ENCODE results near the gene ZNF888.
"Not testable (repeated sequence)": the region's sequence is repeated elsewhere in the genome, so short reads cannot be mapped to it uniquely, and the experiment has no call there.

Gene ZNF888

DNA sequence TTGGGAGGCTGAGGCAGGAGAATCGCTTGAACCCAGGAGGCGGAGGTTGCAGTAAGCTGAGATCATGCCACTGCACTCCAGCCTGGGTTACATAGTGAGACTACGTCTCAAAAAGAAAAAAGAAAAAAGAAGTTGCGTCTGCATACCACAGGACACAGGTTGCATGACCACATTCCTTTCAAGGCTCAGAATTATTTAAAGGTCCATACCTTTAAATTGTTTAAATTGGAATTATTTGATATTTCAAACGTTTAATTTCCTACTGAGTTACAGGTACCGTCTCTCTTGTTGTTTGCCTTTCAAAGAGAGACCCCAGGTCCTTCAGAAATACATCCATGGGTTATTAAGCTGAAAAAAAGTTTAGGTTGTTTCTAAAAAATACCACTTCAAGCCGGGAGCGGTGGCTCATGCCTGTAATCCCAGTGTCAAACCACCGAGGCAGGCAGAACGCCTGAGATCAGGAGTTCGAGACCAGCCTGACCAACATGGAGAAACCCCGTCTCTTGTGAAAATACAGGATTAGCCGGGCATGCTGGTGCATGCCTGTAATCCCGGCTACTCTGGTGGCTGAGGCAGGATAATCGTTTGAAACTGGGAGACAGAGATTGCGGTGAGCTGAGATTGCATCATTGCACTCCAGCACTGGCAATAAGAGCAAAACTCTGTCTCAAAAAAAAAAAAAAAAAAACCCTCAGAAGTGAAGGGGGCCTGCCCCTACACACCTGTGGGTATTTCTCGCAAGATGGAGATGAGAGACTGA lies 20.8 kb upstream of the ZNF888 start:
- DNase-seq (ENCODE audit: low read depth) = no peak
- TF ChIP-seq, protein P1, sequence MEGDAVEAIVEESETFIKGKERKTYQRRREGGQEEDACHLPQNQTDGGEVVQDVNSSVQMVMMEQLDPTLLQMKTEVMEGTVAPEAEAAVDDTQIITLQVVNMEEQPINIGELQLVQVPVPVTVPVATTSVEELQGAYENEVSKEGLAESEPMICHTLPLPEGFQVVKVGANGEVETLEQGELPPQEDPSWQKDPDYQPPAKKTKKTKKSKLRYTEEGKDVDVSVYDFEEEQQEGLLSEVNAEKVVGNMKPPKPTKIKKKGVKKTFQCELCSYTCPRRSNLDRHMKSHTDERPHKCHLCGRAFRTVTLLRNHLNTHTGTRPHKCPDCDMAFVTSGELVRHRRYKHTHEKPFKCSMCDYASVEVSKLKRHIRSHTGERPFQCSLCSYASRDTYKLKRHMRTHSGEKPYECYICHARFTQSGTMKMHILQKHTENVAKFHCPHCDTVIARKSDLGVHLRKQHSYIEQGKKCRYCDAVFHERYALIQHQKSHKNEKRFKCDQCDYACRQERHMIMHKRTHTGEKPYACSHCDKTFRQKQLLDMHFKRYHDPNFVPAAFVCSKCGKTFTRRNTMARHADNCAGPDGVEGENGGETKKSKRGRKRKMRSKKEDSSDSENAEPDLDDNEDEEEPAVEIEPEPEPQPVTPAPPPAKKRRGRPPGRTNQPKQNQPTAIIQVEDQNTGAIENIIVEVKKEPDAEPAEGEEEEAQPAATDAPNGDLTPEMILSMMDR (IDR thresholded peaks at IDR 0.05; ENCODE audit: control insufficient read depth, insufficient read depth, low read depth, low read length, missing control alignments) = no peak
- no peak overlapping the region for H3K4me3 ChIP-seq (ENCODE audit: control insufficient read depth, low read depth, low read length)

DNA sequence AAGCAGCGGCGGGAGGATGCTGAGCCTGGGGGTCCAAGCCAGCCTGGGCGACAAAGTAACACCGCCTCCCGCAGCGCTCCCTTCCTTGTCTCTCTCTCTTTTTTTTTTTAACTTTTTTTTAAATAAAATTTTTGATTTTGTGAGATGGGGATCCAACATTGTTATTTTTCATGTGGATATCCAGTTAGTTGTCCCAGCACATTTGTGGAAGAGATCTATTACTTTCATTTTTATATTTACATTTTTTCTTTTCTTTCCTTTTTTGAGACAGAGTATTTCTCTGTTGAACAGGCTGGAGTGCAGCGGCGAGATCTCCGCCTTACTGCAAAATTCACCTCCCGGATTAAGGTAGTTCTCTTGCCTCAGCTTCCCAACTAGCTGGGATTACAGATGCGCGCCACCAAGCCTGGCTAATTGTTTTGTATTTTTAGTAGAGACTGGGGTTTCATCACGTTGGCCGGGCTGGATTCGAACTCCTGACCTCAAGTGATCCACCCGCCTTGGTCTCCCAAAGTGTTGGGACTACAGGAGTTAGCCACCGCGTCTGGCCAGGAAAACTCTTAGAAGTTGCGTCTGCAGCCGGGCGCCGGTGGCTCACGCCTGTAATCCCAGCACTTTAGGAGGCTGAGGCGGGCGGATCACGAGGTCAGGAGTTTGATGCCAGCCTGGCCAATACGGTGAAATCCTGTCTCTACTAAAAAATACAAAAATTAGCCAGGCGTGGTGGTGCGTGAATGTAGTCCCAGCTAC lies 20.1 kb upstream of the ZNF888 start:
- DNase-seq (ENCODE audit: low read depth) = no peak
- peak overlapping the region; percentile 53 for H3K4me3 ChIP-seq (ENCODE audit: control insufficient read depth, low read depth, low read length)
- TF ChIP-seq, protein P1 (IDR thresholded peaks at IDR 0.05; ENCODE audit: control insufficient read depth, insufficient read depth, low read depth, low read length, missing control alignments) = no peak

DNA sequence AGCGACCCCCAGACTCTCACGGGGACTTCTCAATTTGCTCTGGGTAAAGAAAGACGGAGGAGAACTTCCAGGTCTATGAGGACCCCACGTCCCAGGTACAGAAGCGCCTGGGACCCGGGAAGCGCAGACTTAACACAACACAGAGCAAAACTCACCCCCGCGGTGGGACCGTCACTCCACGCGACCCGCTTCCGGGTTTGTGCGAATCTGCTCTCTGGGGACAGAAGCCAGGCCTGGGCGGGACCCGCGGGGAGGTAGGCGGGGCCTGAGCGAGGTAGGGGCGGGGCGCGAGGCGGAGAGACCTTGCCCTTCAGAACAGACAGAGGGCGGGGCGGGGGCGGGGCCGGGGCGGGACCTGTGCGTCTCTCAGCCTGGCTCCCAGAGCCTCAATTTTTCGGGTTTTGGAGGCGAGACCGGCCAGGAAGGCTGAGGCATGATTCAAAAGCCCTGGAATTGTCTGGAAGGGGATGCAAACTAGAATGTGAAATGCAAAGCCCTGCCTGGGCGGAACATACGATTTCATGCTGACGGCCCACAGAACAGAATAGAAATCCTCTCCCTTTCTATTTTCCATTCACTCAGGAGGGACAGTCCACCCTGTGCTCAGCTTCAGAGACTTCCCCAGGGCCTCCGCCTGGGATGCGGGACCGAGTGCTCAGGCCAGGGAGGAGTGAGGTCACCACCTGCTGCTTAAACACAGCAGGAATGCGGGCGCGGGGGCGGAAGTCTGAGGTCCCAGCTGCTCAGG lies 19.3 kb upstream of the ZNF888 start:
- DNase-seq (ENCODE audit: low read depth) = no peak

DNA sequence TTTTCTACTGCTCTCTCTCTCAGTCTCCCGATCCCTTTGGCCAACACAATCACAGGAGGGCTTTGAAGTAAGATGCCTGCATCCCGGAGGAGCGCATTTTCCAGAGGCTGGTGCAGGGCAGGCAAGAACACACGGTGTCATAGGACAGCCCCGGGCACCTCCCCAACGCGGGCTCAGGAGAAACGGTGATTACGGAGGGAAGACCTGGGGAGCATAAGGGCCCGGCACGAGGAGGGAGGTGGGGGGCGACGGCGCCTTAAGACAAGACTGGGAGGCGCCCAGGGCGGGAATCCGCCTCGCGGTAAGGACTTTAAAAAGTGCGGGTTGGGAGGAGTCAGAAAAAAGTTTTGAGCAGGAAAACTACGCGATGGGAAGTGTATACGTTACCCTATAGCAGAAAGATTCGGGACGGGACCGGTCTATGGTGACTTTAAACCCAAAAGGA lies 18.7 kb upstream of the ZNF888 start:
- TF ChIP-seq, protein P1 (IDR thresholded peaks at IDR 0.05; ENCODE audit: control insufficient read depth, insufficient read depth, low read depth, low read length, missing control alignments) = no peak
- peak overlapping the region; percentile 53 for H3K4me3 ChIP-seq (ENCODE audit: control insufficient read depth, low read depth, low read length)
- DNase-seq (ENCODE audit: low read depth) = no peak

More for the DNA sequence above, 19.3 kb upstream of the ZNF888 start:
- TF ChIP-seq, protein P1 (IDR thresholded peaks at IDR 0.05; ENCODE audit: control insufficient read depth, insufficient read depth, low read depth, low read length, missing control alignments) = no peak
- peak overlapping the region; percentile 53 for H3K4me3 ChIP-seq (ENCODE audit: control insufficient read depth, low read depth, low read length)

DNA sequence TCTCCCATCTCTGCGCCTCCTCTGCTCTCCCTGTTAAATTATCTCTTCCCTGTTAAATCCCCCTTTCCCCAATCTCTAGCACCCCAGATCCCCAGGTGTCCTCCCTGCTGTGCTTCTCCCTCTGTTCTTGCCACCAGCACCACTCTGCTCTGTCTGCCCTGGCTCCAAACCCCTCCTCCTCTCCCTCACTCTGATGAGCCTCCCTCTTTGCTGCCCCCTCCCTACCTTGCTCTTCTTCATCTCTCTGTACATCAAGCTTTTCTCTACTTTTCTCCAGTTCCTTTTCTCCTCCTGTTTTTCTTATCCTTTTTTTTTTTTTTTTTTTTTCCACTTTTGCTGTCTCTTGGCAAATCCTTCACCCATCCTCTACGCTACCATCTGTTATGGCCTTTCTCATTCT lies 18.3 kb upstream of the ZNF888 start:
- DNase-seq (ENCODE audit: low read depth) = not testable (repeated sequence)
- peak overlapping the region; percentile 53 for H3K4me3 ChIP-seq (ENCODE audit: control insufficient read depth, low read depth, low read length)

DNA sequence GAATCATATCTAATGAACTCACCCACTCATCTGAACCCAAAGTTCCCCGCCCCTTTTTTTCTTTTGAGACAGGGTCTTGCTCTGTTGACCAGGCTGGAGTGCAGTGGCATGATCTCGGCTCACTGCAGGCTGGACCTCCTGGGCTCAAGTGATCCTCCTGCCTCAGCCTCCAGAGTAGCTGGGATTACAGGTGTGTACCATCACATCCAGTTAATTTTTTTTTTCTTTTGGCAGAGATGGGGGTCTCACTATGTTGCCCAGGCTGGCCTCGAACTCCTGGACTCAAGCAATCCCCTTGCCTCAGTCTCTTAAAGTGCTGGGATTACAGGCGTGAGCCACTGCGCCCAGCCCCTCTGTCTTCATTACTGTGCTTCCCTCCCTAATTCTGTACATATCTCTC lies 17.7 kb upstream of the ZNF888 start:
- not testable (repeated sequence) for H3K4me3 ChIP-seq (ENCODE audit: control insufficient read depth, low read depth, low read length); DNase-seq (ENCODE audit: low read depth)

DNA sequence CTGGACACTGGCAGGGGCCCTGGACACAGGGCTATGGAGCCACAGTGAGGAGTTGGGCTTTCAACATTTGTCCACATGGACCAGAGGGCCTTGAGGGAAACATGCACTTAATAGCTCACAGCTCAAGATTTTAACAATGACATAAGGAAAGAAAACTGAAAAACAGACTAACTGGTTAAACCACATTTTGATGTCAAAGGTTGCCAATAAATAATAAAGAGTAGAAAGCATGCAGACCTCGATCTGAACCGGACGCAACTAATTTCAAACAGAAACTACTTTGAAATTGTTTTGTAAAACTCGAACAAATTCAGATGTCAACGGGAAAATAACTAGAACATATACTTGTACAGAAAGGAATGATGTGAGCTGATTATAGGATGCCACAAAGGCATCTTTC lies 15.5 kb upstream of the ZNF888 start:
- TF ChIP-seq, protein P1 (IDR thresholded peaks at IDR 0.05; ENCODE audit: control insufficient read depth, insufficient read depth, low read depth, low read length, missing control alignments) = no peak
- no peak for DNase-seq (ENCODE audit: low read depth)
- H3K4me3 ChIP-seq (ENCODE audit: control insufficient read depth, low read depth, low read length) = no peak overlapping the region

All from AG09309 (cell line).